SKM-1 treated with dmso at 0.1 percent for 144 hours (cell line): ENCODE results near the gene RYR2.

Experiments used
- DNase-seq: peaks from one replicate; lab custom pipeline; 2025; ENCODE audit not compliant: unreplicated experiment; lab: John Stamatoyannopoulos, UW

RYR2 gene

GRCh38 chr1:237041795-237042525, at the start of gene RYR2:
RYR2 (plus strand) TSS chr1:237042184; CDS start chr1:237042522, 338 bp downstream.
- DNase-seq: no peak

- DNase-seq: no peak
These were observed 49.5 kb upstream of the RYR2 start for GRCh38 chr1:236992449-236992848.

GRCh38 chr1:236994450-236994849, 47.5 kb upstream of the RYR2 start:
- DNase-seq: no peak

- no peak for DNase-seq
These were observed 44.6 kb upstream of the RYR2 start for GRCh38 chr1:236997361-236997760.

- DNase-seq: no peak
These were observed 44.1 kb upstream of the RYR2 start for GRCh38 chr1:236997882-236998281.

- DNase-seq: no peak
These were observed 43.4 kb upstream of the RYR2 start for GRCh38 chr1:236998546-236998945.

- no peak for DNase-seq
These were observed 41.8 kb upstream of the RYR2 start for GRCh38 chr1:237000191-237000590.

- DNase-seq: no peak
These were observed 38.5 kb upstream of the RYR2 start for GRCh38 chr1:237003516-237003915.

- DNase-seq: no peak
These were observed 37.9 kb upstream of the RYR2 start, which contains the start of gene MT1HL1 for GRCh38 chr1:237004116-237004515. MT1HL1 (minus strand) TSS chr1:237004441; CDS start chr1:237004372, 69 bp downstream.

- no peak for DNase-seq
These were observed 36.3 kb upstream of the RYR2 start for GRCh38 chr1:237005674-237006073.

GRCh38 chr1:237007147-237007881, 34.7 kb upstream of the RYR2 start:
- DNase-seq: no peak

GRCh38 chr1:237009611-237010010, 32.4 kb upstream of the RYR2 start:
- no peak for DNase-seq

GRCh38 chr1:237011432-237011831, 30.6 kb upstream of the RYR2 start:
- no peak for DNase-seq

- no peak for DNase-seq
These were observed 29.6 kb upstream of the RYR2 start for GRCh38 chr1:237012361-237012760.

GRCh38 chr1:237012788-237013383, 29.1 kb upstream of the RYR2 start:
- DNase-seq: no peak

GRCh38 chr1:237013608-237014007, 28.4 kb upstream of the RYR2 start:
- DNase-seq: no peak

- no peak for DNase-seq
These were observed 25.4 kb upstream of the RYR2 start for GRCh38 chr1:237016626-237017025.

GRCh38 chr1:237018896-237019295, 23.1 kb upstream of the RYR2 start:
- DNase-seq: no peak

GRCh38 chr1:237025358-237026074, 16.5 kb upstream of the RYR2 start:
- DNase-seq: no peak

GRCh38 chr1:237029240-237029639, 12.7 kb upstream of the RYR2 start:
- no peak for DNase-seq

GRCh38 chr1:237029850-237030535, 12.0 kb upstream of the RYR2 start:
- no peak for DNase-seq
